Neutrophil (primary cell): ENCODE measurements around the gene CDKN2D.
A peak's percentile ranks its signal among the peaks of the same experiment; 100 is the strongest.
"Not testable (repeated sequence)": the region's sequence is repeated elsewhere in the genome, so short reads cannot be mapped to it uniquely, and the experiment has no call there.

Experiments
- H3K27ac ChIP-seq: fragments of 200-600 bp; sonication (generic); 2 replicates; pipeline ENCODE4 v1.5.1; 2016; ENCODE audit warnings: mild to moderate bottlenecking, moderate library complexity
- H3K27me3 ChIP-seq: fragments of 200-600 bp; sonication (generic); 2 replicates; pipeline ENCODE4 v1.6.0; 2016; ENCODE audit warnings: mild to moderate bottlenecking
- H3K36me3 ChIP-seq: fragments of 200-600 bp; sonication (generic); 2 replicates; pipeline ENCODE4 v1.5.1; 2017
- H3K4me1 ChIP-seq, 2 experiments: fragments of 200-600 bp in 1 of 2; sonication (generic) in 1 of 2; 1 replicate in 1 of 2; 2 replicates in 1 of 2; pipeline versions ENCODE4 v1.5.1 to v1.6.1; 2013 to 2016; ENCODE audit warnings: low read depth in 1 of 2, low read length in 1 of 2, mild to moderate bottlenecking in 1 of 2, moderate library complexity in 1 of 2; ENCODE audit not compliant: control insufficient read depth in 1 of 2, insufficient read depth in 1 of 2
- H3K4me3 ChIP-seq, 2 experiments: fragments of 200-600 bp in 1 of 2; sonication (generic) in 1 of 2; 1 replicate in 1 of 2; 2 replicates in 1 of 2; pipeline ENCODE4 v1.5.1; 2013 to 2016; ENCODE audit warnings: low read depth in 1 of 2, low read length in 1 of 2, mild to moderate bottlenecking in 1 of 2, moderate library complexity in 1 of 2
- H3K9me3 ChIP-seq: fragments of 200-600 bp; sonication (generic); 2 replicates; pipeline ENCODE4 v1.5.1; 2016
- TF ChIP-seq, protein P1 (sequence below): fragments of 200-600 bp; sonication (generic); IDR thresholded peaks from 2 replicates; pipeline ENCODE4 v1.5.1; 2016; ENCODE audit warnings: antibody characterized with exemption

The CDKN2D gene

DNA sequence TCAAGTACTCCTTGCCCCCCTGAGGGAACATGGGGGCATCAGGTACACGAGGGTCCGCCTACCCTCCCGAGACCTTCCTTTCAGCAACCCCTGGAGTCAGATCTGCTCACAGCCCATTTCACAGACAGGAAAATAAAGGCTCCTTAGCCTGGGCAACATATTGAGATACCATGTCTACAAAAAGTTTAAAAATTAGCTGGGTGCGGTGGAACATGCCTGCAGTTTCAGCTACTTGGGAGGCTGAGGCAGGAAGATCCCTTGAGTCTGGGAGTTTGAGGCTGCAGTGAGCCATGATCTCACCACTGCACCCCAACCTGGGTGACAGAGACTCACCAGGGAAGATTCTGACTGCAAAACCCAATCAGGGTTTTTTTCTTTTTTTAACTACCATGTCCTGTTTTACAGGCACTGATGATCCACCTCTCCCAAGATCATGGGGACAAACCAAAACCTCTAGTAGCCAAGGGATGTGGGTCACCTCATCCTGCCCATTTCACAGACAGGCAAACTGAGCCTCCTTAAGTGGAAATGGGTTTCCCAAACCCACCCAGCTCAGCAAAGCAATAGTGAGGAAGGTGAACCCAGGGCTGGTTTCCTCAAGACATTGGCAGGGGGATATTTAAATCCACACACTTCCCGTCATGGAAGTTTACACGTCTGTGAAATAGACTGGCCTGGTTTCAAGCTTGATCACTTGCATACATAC, 6.4 kb upstream of the CDKN2D start:
- TF ChIP-seq, protein P1, sequence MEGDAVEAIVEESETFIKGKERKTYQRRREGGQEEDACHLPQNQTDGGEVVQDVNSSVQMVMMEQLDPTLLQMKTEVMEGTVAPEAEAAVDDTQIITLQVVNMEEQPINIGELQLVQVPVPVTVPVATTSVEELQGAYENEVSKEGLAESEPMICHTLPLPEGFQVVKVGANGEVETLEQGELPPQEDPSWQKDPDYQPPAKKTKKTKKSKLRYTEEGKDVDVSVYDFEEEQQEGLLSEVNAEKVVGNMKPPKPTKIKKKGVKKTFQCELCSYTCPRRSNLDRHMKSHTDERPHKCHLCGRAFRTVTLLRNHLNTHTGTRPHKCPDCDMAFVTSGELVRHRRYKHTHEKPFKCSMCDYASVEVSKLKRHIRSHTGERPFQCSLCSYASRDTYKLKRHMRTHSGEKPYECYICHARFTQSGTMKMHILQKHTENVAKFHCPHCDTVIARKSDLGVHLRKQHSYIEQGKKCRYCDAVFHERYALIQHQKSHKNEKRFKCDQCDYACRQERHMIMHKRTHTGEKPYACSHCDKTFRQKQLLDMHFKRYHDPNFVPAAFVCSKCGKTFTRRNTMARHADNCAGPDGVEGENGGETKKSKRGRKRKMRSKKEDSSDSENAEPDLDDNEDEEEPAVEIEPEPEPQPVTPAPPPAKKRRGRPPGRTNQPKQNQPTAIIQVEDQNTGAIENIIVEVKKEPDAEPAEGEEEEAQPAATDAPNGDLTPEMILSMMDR: no peak
- H3K9me3 ChIP-seq: no peaks in the 10 kb centered on the region
- H3K27ac ChIP-seq: no peak overlapping the region
- peaks cover under 1 to 5% of the 10 kb centered on the region in 2 experiments for H3K4me1 ChIP-seq
- no peaks in the 10 kb centered on the region for H3K27me3 ChIP-seq
- H3K36me3 ChIP-seq: no peaks in the 10 kb centered on the region
- H3K4me3 ChIP-seq: no peak overlapping the region

DNA sequence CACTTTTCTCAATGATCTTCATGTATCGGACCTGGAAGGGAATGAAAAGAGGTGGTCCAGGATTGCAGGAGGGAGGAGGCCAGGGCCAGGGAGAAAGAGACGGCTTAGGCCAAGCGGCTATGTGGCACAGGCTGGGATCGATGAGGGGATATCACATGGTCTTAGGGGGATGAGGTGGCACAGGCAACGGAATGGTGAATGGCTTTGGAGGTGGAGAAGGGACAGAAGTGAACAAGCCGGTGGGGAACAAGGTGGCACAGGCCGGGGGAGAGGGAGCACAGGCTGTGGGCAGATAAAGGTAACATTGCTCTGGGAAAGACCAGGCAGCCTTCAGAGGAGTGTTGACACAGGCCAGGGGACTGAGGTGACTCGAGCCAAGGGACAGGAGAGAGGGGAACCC, 5.7 kb upstream of the CDKN2D start:
- Histone ChIP-seq H3K27ac (no peak overlapping the region), H3K27me3 (no peaks in the 10 kb centered on the region), H3K4me3 (no peak overlapping the region), H3K9me3 (no peaks in the 10 kb centered on the region), H3K36me3 (no peaks in the 10 kb centered on the region), H3K4me1 (peaks cover 7 to 11% of the 10 kb centered on the region in 2 experiments)
- TF ChIP-seq, protein P1: no peak

DNA sequence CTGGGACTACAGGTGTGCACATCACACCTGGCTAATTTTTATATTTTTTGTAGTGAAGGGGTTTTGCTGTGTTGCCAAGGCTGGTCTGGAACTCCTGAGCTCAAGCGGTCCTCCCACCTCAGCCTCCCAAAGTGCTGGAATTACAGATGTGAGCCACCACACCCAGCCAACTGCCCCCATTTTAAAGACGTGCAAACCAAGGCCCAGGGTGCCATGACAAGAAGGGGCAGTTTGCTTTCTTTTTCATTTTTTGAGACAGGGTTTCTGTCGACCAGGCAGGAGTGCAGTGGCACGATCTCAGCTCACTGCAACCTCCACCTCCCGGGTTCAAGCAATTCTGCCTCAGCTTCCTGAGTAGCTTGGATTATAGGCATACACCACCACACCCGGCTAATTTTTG, 5.0 kb upstream of the CDKN2D start:
- H3K27me3 ChIP-seq, H3K27ac ChIP-seq, H3K9me3 ChIP-seq, H3K36me3 ChIP-seq, H3K4me3 ChIP-seq: not testable (repeated sequence)
- H3K4me1 ChIP-seq: peaks cover 14 to 16% of the 10 kb centered on the region in 2 experiments

DNA sequence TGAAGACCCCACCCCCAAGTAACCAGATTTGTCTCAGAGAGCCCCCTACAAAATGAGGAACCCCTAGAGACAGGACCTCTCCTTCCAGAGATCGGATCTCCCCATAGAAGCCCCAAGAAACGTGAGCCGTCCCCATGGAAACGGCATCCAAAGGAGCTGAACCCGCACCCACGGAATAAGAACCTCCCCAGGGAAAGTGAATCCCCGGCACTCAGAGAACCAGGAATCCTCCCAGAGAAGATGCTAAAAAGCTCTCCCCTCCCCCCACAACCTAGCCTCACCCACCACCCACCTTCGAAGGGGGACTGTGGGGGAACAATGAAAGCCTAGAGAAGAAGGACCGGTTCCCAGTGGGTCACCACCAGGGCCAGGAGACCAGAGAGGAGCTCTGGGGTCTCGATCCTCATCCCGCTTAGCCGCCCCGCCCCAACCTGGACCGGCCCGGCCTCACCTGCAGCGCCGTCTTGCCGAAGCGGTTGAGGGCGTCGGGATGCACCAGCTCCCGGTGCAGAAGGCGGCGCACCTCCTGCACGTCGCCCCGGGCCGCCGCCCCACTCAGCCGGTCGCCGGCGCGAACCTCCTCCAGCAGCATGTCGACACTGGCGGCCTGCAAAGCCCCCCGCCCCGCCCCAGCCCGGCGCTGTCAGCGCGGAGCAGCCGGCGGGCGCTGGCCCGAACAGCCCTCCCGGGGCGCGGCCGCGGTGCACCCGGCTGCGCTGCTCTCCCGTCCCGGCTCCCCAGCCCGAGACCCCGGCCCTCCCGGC, 535 bp downstream of the CDKN2D start:
- TF ChIP-seq, protein P1: no peak
- peaks cover 16% of the 10 kb centered on the region for H3K36me3 ChIP-seq
- H3K27me3 ChIP-seq: no peaks in the 10 kb centered on the region
- H3K4me1 ChIP-seq: peaks cover 40 to 43% of the 10 kb centered on the region in 2 experiments
- no peaks in the 10 kb centered on the region for H3K9me3 ChIP-seq
- peak overlapping the region; percentile 94 for H3K27ac ChIP-seq
- H3K4me3 ChIP-seq: peak overlapping the region; percentile 90 to 100

DNA sequence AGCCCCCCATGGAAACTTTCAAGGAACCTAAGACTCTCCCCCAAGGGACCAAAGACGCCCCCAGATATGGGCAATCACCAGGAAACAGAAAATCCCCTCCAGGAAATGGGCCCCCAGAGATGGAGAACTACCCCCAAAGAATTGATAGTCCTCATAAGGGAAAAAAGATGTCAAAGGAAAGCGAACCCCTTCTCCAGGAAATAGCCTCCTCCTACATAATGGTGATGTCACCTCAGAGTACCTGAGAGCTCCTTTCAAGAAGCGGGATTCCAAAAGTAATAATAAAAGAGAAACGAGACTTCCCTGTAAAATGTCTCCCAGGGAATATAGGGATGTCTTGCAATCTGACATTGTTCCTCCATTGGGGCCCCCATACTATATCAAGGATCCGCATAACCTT, 1.1 kb downstream of the CDKN2D start:
- TF ChIP-seq, protein P1: no peak
- H3K27me3 ChIP-seq: no peaks in the 10 kb centered on the region
- H3K4me1 ChIP-seq: peaks cover 40 to 43% of the 10 kb centered on the region in 2 experiments
- peak overlapping the region; percentile 90 to 100 for H3K4me3 ChIP-seq
- peak overlapping the region; percentile 94 for H3K27ac ChIP-seq
- peaks cover 16% of the 10 kb centered on the region for H3K36me3 ChIP-seq
- no peaks in the 10 kb centered on the region for H3K9me3 ChIP-seq
